HCT116 (cell line): ENCODE measurements around the gene KICS2. TPM values are rescaled to one million over a fixed set of nuclear protein-coding genes. Genes with fewer than 3 reads are reported as not detected.

Experiments
- ATAC-seq: fragments of 200-7000 bp; cut with Tn5 transposase; 2 replicates; pipeline ENCODE4 v1.9.1; 2020; ENCODE audit warnings: mild to moderate bottlenecking, moderate library complexity
- BruUV-seq: library from RNA; stranded (reverse); fragments of 400-500 nt; replicated peaks from 2 replicates; lab custom pipeline; 2021; lab: Mats Ljungman, UMichigan
- CTCF ChIA-PET: fragments of 300-600 bp; sonication (Branson Sonifier 250); formaldehyde crosslinking; loops from one replicate; lab custom pipeline; 2021; ENCODE audit warnings: antibody characterized with exemption; lab: Charles Lee
- POLR2A ChIA-PET: fragments of 300-600, 350-600 bp; sonication (Branson Sonifier 250); formaldehyde crosslinking; loops from one replicate; lab custom pipeline; 2021; ENCODE audit warnings: antibody characterized with exemption; lab: Charles Lee
- RAD21 ChIA-PET, 2 experiments: fragments of 300-600 bp; sonication (Branson Sonifier 250); formaldehyde crosslinking; loops; one replicate each; lab custom pipeline; 2023; ENCODE audit warnings: low total read pairs in 2 of 2; ENCODE audit not compliant: uncharacterized antibody in 2 of 2, unreplicated experiment in 2 of 2, low non-redundant PET in 1 of 2; lab: Charles Lee
- DNase-seq: peaks from one replicate; pipeline ENCODE4 v3.0.0-alpha.2; 2010; ENCODE audit warnings: low read depth, low spot score
- H2AFZ ChIP-seq: fragments of 200-600 bp; shearing (Covaris generic), sonication (generic); 2 replicates; pipeline ENCODE4 v1.6.1; 2017; ENCODE audit warnings: low read depth, mixed run types, mixed read lengths, antibody characterized with exemption, low read length; ENCODE audit not compliant: poor library complexity, severe bottlenecking
- H3K27ac ChIP-seq: 2 replicates; pipeline ENCODE4 v1.5.1; 2012; ENCODE audit warnings: low read depth, low read length
- H3K27me3 ChIP-seq: fragments of 200-600 bp; sonication (generic); 2 replicates; pipeline ENCODE4 v1.6.1; 2016; ENCODE audit warnings: mixed run types, low read length, mixed read lengths; ENCODE audit not compliant: insufficient read depth
- H3K36me3 ChIP-seq, 2 experiments: fragments of 200-500 bp in 1 of 2; fragments of 200-600 bp in 1 of 2; sonication (Bioruptor generic) in 1 of 2; sonication (generic) in 1 of 2; 2 replicates each; pipeline versions ENCODE4 v1.5.1 to v1.6.1; 2014 to 2016; ENCODE audit warnings: low read length in 2 of 2, inconsistent platforms in 1 of 2, mixed read lengths in 1 of 2, mixed run types in 1 of 2; ENCODE audit not compliant: insufficient read depth in 2 of 2, control insufficient read depth in 1 of 2
- H3K4me1 ChIP-seq, 2 experiments: fragments of 200-600 bp in 1 of 2; sonication (generic) in 1 of 2; 2 replicates each; pipeline versions ENCODE4 v1.5.1 to v1.6.1; 2012 to 2017; ENCODE audit warnings: low read length in 2 of 2, inconsistent platforms in 1 of 2, mild to moderate bottlenecking in 1 of 2, mixed read lengths in 1 of 2, mixed run types in 1 of 2, moderate library complexity in 1 of 2; ENCODE audit not compliant: insufficient read depth in 2 of 2, control insufficient read depth in 1 of 2
- H3K4me2 ChIP-seq: fragments of 200-600 bp; sonication (generic); 2 replicates; pipeline ENCODE4 v1.6.1; 2017; ENCODE audit warnings: mixed run types, low read length, mixed read lengths
- H3K4me3 ChIP-seq, 2 experiments: fragments of 200-600 bp in 1 of 2; sonication (generic) in 1 of 2; replicated peaks in 1 of 2; 2 replicates each; pipeline ENCODE4 v1.5.1; 2011 to 2016; ENCODE audit warnings: low read length in 2 of 2, control low read depth in 1 of 2, low read depth in 1 of 2, mild to moderate bottlenecking in 1 of 2, mixed read lengths in 1 of 2, mixed run types in 1 of 2
- H3K79me2 ChIP-seq: fragments of 200-600 bp; sonication (generic); 2 replicates; pipeline ENCODE4 v1.6.1; 2017; ENCODE audit warnings: mild to moderate bottlenecking, mixed run types, low read length, moderate library complexity, mixed read lengths; ENCODE audit not compliant: insufficient read depth
- H3K9ac ChIP-seq: fragments of 200-600 bp; sonication (generic); 2 replicates; pipeline ENCODE4 v1.6.1; 2016; ENCODE audit warnings: low read length, mixed read lengths
- H3K9me2 ChIP-seq: fragments of 200-600 bp; sonication (generic), shearing (Covaris generic); 2 replicates; pipeline ENCODE4 v1.6.1; 2017; ENCODE audit warnings: mixed run types, mild to moderate bottlenecking, moderate library complexity; ENCODE audit not compliant: insufficient read depth
- H3K9me3 ChIP-seq, 2 experiments: fragments of 200-500 bp in 1 of 2; fragments of 200-600 bp in 1 of 2; sonication (Bioruptor generic) in 1 of 2; sonication (generic) in 1 of 2; 2 replicates each; pipeline ENCODE4 v1.6.1; 2014 to 2017; ENCODE audit warnings: low read length in 2 of 2, mixed read lengths in 2 of 2, inconsistent platforms in 1 of 2, low read depth in 1 of 2, mild to moderate bottlenecking in 1 of 2, mixed run types in 1 of 2, moderate library complexity in 1 of 2; ENCODE audit not compliant: control insufficient read depth in 1 of 2, insufficient read depth in 1 of 2
- H4K20me1 ChIP-seq: fragments of 200-600 bp; sonication (generic), shearing (Covaris generic); 2 replicates; pipeline ENCODE4 v1.6.1; 2017; ENCODE audit warnings: mixed run types, mild to moderate bottlenecking, moderate library complexity; ENCODE audit not compliant: insufficient read depth
- ATF3 ChIP-seq: IDR thresholded peaks from 2 replicates; pipeline ENCODE4 v1.6.1; 2012
- CBX3 ChIP-seq: IDR thresholded peaks from 2 replicates; pipeline ENCODE4 v1.6.1; 2012; ENCODE audit warnings: low read depth
- CEBPB ChIP-seq: IDR thresholded peaks from 2 replicates; pipeline ENCODE4 v1.6.1; 2012; ENCODE audit warnings: low read depth
- EGR1 ChIP-seq: IDR thresholded peaks from 2 replicates; pipeline ENCODE4 v1.6.1; 2012; ENCODE audit warnings: low read depth
- JUND ChIP-seq: IDR thresholded peaks from 2 replicates; pipeline ENCODE4 v1.6.1; 2012
- POLR2AphosphoS5 ChIP-seq: IDR thresholded peaks from 2 replicates; pipeline ENCODE4 v1.6.1; 2011; ENCODE audit warnings: mild to moderate bottlenecking, low read depth, low read length, moderate library complexity
- RAD21 ChIP-seq: IDR thresholded peaks from 2 replicates; pipeline ENCODE4 v1.6.1; 2012; ENCODE audit warnings: low read depth, mild to moderate bottlenecking
- SRF ChIP-seq: IDR thresholded peaks from 2 replicates; pipeline ENCODE4 v1.6.1; 2012; ENCODE audit warnings: low read depth
- TCF7L2 ChIP-seq: IDR thresholded peaks from 2 replicates; pipeline ENCODE4 v1.7.0; 2011; ENCODE audit warnings: borderline replicate concordance, inconsistent platforms; ENCODE audit not compliant: insufficient read depth, insufficient read length; ENCODE audit errors: extremely low read depth
- ZBTB33 ChIP-seq: IDR thresholded peaks from 2 replicates; pipeline ENCODE4 v1.6.1; 2011; ENCODE audit warnings: mild to moderate bottlenecking, low read length, moderate library complexity; ENCODE audit not compliant: insufficient replicate concordance; ENCODE audit errors: extremely low read depth
- ZNF274 ChIP-seq: fragments of 200-500 bp; sonication (Bioruptor generic); IDR thresholded peaks from 2 replicates; pipeline ENCODE4 v1.6.1; 2014; ENCODE audit warnings: mild to moderate bottlenecking, low read depth, low read length, inconsistent platforms
- intact Hi-C: fragments of 100-400 bp; cut with micrococcal nuclease; formaldehyde crosslinking; loops from 2 replicates; pipeline ENCODE4 v1.10.0; 2022
- total RNA-seq: library from RNA; stranded (reverse); gene quantifications from one replicate; pipeline ENCODE4 v1.2.1, GENCODE V29; 2021; ENCODE audit not compliant: unreplicated experiment
- TF ChIP-seq, protein P1 (sequence below): IDR thresholded peaks from 2 replicates; pipeline ENCODE4 v1.6.1; 2012; ENCODE audit warnings: low read depth

KICS2 gene
- total RNA-seq, 1 experiment from 2014 or later = 18.1 TPM

GRCh38 chr12:64184216-64184615, 37.9 kb downstream of the KICS2 start (continued):
- TF ChIP-seq POLR2AphosphoS5 = no peak
- no peak for TF ChIP-seq CBX3
- no peak for TF ChIP-seq EGR1
- no peak for TF ChIP-seq SRF
- TF ChIP-seq ATF3 = no peak
- TF ChIP-seq, protein P1, sequence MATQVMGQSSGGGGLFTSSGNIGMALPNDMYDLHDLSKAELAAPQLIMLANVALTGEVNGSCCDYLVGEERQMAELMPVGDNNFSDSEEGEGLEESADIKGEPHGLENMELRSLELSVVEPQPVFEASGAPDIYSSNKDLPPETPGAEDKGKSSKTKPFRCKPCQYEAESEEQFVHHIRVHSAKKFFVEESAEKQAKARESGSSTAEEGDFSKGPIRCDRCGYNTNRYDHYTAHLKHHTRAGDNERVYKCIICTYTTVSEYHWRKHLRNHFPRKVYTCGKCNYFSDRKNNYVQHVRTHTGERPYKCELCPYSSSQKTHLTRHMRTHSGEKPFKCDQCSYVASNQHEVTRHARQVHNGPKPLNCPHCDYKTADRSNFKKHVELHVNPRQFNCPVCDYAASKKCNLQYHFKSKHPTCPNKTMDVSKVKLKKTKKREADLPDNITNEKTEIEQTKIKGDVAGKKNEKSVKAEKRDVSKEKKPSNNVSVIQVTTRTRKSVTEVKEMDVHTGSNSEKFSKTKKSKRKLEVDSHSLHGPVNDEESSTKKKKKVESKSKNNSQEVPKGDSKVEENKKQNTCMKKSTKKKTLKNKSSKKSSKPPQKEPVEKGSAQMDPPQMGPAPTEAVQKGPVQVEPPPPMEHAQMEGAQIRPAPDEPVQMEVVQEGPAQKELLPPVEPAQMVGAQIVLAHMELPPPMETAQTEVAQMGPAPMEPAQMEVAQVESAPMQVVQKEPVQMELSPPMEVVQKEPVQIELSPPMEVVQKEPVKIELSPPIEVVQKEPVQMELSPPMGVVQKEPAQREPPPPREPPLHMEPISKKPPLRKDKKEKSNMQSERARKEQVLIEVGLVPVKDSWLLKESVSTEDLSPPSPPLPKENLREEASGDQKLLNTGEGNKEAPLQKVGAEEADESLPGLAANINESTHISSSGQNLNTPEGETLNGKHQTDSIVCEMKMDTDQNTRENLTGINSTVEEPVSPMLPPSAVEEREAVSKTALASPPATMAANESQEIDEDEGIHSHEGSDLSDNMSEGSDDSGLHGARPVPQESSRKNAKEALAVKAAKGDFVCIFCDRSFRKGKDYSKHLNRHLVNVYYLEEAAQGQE = no peak
- no peak for TF ChIP-seq JUND

DNA sequence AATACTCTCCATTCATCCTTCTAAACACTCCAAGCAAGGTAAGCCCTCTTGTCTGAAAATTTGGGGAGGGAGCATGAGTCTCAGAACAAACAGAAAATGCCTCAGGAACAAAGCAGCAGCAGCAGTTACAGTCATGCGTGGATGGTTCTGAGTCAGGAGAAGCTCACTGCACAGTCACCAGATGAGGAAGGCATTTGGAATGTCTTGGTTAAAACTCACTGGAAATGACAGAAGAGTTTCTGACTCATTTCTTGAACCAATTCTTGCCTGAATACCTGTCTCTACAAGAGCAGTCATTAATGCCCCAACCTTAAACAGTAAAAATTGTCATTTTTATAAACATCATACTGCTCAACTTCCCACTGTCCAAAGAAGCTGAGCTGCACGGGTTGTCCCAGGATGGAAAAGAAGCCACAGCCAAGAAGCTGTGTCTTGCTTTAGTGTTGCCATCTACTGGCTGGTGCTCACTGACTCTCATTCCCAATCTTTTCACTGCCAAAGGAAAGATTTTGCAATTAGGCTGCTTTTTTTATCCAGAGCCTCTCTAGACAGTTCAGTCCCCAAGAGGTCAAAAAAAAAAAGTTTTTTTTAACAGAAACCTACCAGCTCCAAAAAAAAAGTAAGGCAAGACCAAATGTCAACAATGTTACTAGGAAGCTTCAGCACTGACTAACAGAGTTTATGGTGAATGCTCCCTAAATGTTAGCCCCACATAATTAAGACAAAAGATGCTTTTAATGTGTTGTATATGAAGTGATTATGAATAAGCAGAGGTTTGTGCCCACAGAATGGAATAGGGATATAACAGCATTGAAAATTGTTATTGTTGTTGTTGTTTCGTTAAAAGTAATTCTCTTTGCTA, 40.4 kb downstream of the KICS2 start:
- no peaks in the 10 kb centered on the region for H3K79me2 ChIP-seq
- ChIA-PET CTCF (interaction anchor here (0.7 to 2.0 kb wide), 5 partner anchors 11 to 343 kb away, joined by 3 to 11 read pairs (median 7); partner anchors contain the start of gene SRGAP1), RAD21 (interaction anchor here (0.8 to 1.2 kb wide), 4 partner anchors 40 to 343 kb away, joined by 3 to 4 read pairs (median 4); partner anchors contain the start of genes SRGAP1 (in 2 of the 2) and KICS2 (in 1 of the 2)), POLR2A (no interaction called here)
- intact Hi-C loops = loop anchor here (1.0 to 5.0 kb wide), 4 partner anchors 93 to 342 kb away; no protein-coding TSS in a partner anchor
- H3K9ac ChIP-seq = peak overlapping the region; percentile 58
- H3K36me3 ChIP-seq = no peaks in the 10 kb centered on the region
- H3K4me3 ChIP-seq = peak overlapping the region in 1 of 2 experiments; percentile 36; a peak in 2 of 4 replicates
- peaks cover 16 to 50% of the 10 kb centered on the region in 2 experiments for H3K4me1 ChIP-seq
- H3K27ac ChIP-seq = peak overlapping the region; percentile 60; the same call in 1 of the 2 replicates
- H3K27me3 ChIP-seq = no peaks in the 10 kb centered on the region
- BruUV-seq = no TSS peak
- H3K9me2 ChIP-seq = no peaks in the 10 kb centered on the region
- H3K4me2 ChIP-seq = peak overlapping the region; percentile 73
- no peak overlapping the region for H2AFZ ChIP-seq
- ATAC-seq (peak; percentile 94), DNase-seq (peak; percentile 92)
- H4K20me1 ChIP-seq = no peaks in the 10 kb centered on the region
- no peaks in the 10 kb centered on the region for H3K9me3 ChIP-seq
- TF ChIP-seq, protein P1 = no peak
- TF ChIP-seq TCF7L2 (peak; percentile 64), ZBTB33 (no peak), CBX3 (peak; percentile 79; the same call in 1 of the 2 replicates), EGR1 (peak; percentile 40; the same call in 1 of the 2 replicates), RAD21 (peak; percentile 69), CEBPB (peak; percentile 77), ZNF274 (no peak)
